HG02885 (cell line): Measurements from ENCODE around the gene TBX18.

Experiments used
- ATAC-seq: cut with Tn5 transposase; IDR thresholded peaks from one replicate; pipeline ENCODE4 v1.9.1; 2021; ENCODE audit warnings: mild to moderate bottlenecking; ENCODE audit not compliant: unreplicated experiment, poor library complexity

Gene TBX18

GRCh38 chr6:84773431-84774156, 9.2 kb upstream of the TBX18 start:
- ATAC-seq: no peak

DNA sequence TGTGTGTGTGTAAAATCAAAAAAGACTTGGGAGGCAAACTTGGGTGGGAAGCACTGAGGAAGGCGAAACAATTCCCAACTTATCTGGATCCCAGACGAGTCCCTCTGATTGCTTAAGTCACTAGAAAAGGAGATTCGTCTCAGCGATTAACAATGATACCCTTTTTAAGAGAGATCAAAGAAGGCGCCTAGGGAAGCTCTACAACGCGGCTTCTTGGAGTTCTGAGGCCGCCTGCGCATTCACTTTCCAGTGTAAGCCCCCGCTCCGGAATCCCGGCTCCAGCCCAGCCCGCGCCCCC, 8.7 kb upstream of the TBX18 start:
- ATAC-seq: no peak

GRCh38 chr6:84772428-84773132, 8.2 kb upstream of the TBX18 start:
- no peak for ATAC-seq

DNA sequence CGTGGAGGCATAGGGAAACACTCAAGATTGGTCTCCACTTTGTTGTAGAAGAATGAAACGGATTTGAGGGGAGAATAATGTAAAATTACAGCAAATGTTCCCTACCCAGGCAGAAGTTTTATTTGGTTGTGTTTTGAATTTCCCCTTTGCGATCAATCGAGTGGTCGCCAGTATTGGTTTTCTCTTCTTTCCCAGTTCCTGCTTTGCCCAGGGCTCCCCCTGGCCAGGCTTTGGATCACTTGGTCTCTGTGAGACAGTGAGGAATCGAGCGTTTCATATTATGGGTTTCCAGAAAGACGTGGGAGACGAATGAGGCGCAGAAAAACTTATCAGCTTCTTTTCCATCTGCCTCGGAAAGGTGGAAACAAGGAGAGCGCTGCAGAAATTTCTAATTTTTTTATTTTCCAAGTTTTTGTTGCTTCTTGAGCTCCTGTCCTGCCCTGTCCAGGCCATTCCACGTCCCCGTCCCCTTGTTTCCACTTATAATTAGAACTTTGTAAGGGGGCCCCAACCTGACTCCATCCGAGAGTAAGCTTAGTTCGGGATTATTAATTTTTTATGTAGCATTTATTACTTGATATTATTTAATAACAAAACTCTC, 7.5 kb upstream of the TBX18 start:
- ATAC-seq: no peak

- no peak for ATAC-seq
Observed at GRCh38 chr6:84771125-84771755, 6.8 kb upstream of the TBX18 start.

- ATAC-seq: no peak
Observed at GRCh38 chr6:84770521-84770920, 6.1 kb upstream of the TBX18 start.

DNA sequence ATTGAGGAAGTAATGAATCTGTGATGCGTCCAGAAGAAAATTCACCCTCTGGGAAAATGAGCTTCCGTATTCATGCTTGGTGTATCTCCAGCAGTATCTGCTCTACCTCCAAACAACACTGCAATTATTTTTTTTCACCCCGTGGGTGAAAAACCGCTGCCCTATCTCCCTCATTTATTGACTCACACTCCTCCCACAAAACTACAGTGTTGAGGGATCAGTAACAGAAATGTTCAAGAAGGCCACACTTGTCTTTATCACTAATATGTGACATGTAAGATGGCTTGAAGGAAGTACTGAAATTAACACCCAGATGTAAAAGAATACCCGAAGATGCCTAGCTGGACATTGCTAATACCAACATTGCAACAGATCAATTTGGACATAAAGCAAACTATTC, 4.9 kb upstream of the TBX18 start:
- ATAC-seq: no peak

GRCh38 chr6:84768442-84769174, 4.2 kb upstream of the TBX18 start:
- no peak for ATAC-seq

GRCh38 chr6:84767526-84768201, 3.3 kb upstream of the TBX18 start:
- ATAC-seq: no peak

- ATAC-seq: no peak
Observed at GRCh38 chr6:84766799-84767525, 2.6 kb upstream of the TBX18 start.

DNA sequence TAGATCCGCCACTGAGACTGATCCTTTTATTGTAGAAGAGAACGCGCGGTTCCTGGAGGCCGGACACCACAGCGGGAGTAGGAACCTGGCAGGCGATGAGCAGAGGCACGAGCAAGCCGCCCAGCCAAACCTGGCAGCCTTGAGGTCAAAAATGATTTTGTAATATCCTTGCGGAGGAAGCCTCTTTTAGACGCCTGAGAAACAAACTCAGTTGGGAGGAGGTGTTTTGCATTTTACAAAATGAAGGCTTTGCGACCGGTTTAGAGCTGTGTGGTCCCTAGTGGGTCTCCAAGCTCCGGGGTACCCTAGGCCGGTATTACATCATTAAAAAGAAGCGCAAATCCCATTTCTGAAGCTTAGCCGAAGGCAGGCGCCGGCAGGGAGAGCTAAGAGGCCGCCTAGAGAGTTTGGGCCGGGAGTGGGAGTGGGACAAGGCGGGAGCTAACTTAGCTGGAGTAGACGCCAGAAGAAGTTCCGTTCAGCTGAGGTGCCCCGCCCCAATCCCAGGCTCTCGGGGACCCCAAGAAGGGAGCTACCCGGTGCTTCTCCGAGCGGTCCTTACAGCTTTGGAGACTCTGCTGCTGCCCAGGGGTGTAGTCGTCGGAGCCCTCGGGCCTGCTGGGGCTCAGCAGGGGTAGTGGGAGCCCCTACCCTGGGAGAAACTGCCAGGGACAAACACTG, 1.9 kb upstream of the TBX18 start:
- ATAC-seq: no peak

- no peak for ATAC-seq
Observed at GRCh38 chr6:84763886-84764331, 489 bp downstream of the TBX18 start.

GRCh38 chr6:84763003-84763885, 1.2 kb downstream of the TBX18 start:
- no peak for ATAC-seq

DNA sequence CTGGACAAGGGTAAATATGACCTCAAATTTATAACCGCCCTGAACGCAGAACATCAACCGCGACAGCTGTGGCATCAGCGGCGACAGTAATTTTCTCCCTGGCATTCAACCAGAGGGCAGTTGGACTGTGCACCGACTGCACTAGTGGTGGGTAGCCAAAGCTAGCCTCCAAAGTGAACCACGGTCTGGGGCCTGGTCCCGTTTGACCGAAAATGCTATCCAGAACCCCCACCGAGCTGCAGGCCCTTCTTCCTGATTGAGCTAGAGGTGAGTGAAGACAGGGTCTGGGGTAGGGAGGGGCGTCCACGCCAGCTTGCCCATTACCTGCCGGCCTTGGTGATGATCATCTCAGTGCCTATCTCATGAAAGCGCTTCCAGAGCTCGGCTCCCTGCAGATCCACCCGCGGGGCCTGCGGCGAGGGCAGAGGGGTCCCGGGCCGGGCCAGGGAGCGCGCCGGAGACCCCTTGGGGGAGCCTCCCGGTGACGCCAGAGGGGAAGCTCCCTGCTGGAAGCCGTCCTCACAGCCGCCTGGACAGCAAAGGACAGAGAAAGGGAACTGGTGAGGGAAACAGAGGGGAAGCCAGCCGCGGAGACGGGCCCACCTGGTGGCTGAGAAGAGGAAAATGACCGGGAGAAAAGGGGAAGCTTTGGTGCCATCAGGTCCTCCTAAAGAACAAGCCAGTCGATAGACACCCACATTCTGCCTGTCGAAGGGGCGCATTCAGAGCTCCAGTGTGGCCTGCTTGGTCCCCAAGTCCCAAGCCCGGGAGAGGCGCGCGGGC, 2.0 kb downstream of the TBX18 start:
- ATAC-seq: no peak

DNA sequence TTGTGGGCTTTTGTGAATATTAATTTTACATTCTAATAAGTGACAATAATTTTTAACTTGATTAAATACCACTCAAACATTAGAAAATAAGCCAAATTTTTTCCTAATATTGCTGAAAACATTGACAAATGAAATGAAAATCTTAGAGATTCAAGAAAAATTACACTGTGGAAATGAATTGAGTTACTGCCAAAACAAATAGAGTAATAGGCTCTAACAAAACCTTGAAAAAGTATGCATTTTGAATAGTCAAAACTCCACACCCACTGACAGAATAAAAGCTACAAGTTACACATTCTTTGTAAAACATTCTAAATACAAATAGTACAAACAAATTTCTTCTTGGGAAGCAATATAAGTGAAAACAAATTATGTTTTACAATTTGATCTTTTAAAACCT, 5.9 kb downstream of the TBX18 start:
- no peak for ATAC-seq

- no peak for ATAC-seq
Observed at GRCh38 chr6:84756877-84757276, 7.5 kb downstream of the TBX18 start.

GRCh38 chr6:84756466-84756865, 7.9 kb downstream of the TBX18 start:
- ATAC-seq: no peak
